ENCODE results near the gene ZIC1. TPM values are rescaled to one million over a fixed set of nuclear protein-coding genes. Genes with fewer than 3 reads are reported as not detected.

ZIC1 gene
- total and polyA plus RNA-seq, 2 of the 4 experiments (the other 2 are of a cell fraction), result not detected

- Histone ChIP-seq H2BK15ac (ENCODE audit: low read depth, low read length) (no peak overlapping the region), H3K9me1 (ENCODE audit: insufficient read depth, low read length) (no peaks in the 10 kb centered on the region), H3K14ac (replicated peaks; ENCODE audit: low read depth, low read length) (no peak overlapping the region), H3K4me2 (ENCODE audit: low read depth, low read length) (no peak overlapping the region), H3K56ac (ENCODE audit: extremely low read depth, insufficient read depth, low read length) (no peak overlapping the region), H3K4me3 (ENCODE audit: insufficient read depth, low read depth, low read length) (no peak overlapping the region), H4K8ac (ENCODE audit: low read depth in 2 of 2, low read length in 2 of 2) (no peak overlapping the region), H3K4ac (ENCODE audit: low read depth, low read length) (no peak overlapping the region), H2AK9ac (replicated peaks; ENCODE audit: low read depth, low read length, poor library complexity) (no peak overlapping the region), H2AK5ac (ENCODE audit: low read depth, low read length) (no peak overlapping the region), H3K9me3 (ENCODE audit: control insufficient read depth, insufficient read depth, low read length) (peaks cover 13% of the 10 kb centered on the region), H4K20me1 (ENCODE audit: insufficient read depth, low read length) (no peaks in the 10 kb centered on the region; the same call in none of the 2 replicates), H3K36me3 (ENCODE audit: control insufficient read depth, insufficient read depth, low read length) (no peaks in the 10 kb centered on the region), H4K5ac (ENCODE audit: low read depth, low read length) (no peak overlapping the region), H3K9ac (ENCODE audit: low read depth, low read length) (no peak overlapping the region), H3K4me1 (ENCODE audit: control insufficient read depth, insufficient read depth, low read length) (no peaks in the 10 kb centered on the region), H2BK20ac (ENCODE audit: low read depth, low read length) (no peak overlapping the region), H4K91ac (ENCODE audit: insufficient read depth, low read depth, low read length) (no peak overlapping the region), H3K23ac (ENCODE audit: low read depth, low read length) (no peak overlapping the region), H3K27ac (ENCODE audit: insufficient read depth, low read length) (no peak overlapping the region), H2AFZ (replicated peaks; ENCODE audit: low read length, poor library complexity) (no peak overlapping the region), H3K79me1 (ENCODE audit: low read depth in 1 of 2, low read length in 2 of 2) (no peaks in the 10 kb centered on the region), H3K27me3 (ENCODE audit: control insufficient read depth, insufficient read depth, low read length) (peaks cover 93% of the 10 kb centered on the region), H3K18ac (ENCODE audit: low read depth, low read length) (no peak overlapping the region), H2BK5ac (ENCODE audit: low read depth, low read length, poor library complexity, severe bottlenecking) (no peak overlapping the region), H2BK120ac (ENCODE audit: low read depth, low read length) (no peak overlapping the region)
- in situ Hi-C loops (cut with MboI; ENCODE audit: low sequenced_read_pairs) (no loop called here), dilution Hi-C loops (cut with HindIII; ENCODE audit: low sequenced_read_pairs, unreplicated experiment) (no loop called here), intact Hi-C loops (cut with micrococcal nuclease) (no loop called here)
- BruUV-seq (replicated peaks), result no TSS peak
- no peak for ATAC-seq (ENCODE audit: low read depth)
- ChIA-PET CTCF (no interaction called here), POLR2A (ENCODE audit: unreplicated experiment) (interaction anchor here (0.6 kb wide), 1 partner anchor 44 kb away, joined by 3 read pairs; no protein-coding TSS in a partner anchor)
- DNase-seq, result no peak
- 5% methylated on average over 7 of the region's 25 CpGs; no CpG with 5 or more reads in 1 of the 2 experiments for WGBS, 2 experiments (ENCODE audit: extremely low coverage in 2 of 2, insufficient read length in 1 of 2)
- TF ChIP-seq RCOR1 (IDR thresholded peaks at IDR 0.05; ENCODE audit: insufficient replicate concordance, low read length), result no peak
- TF ChIP-seq RFX5 (IDR thresholded peaks at IDR 0.05; ENCODE audit: low read depth, low read length), result no peak
- no peak for TF ChIP-seq MAZ (IDR thresholded peaks at IDR 0.05; ENCODE audit: borderline replicate concordance, low read depth, low read length)
- no peak for TF ChIP-seq MXI1 (IDR thresholded peaks at IDR 0.05; ENCODE audit: borderline replicate concordance, low read depth, low read length)
- no peak for TF ChIP-seq BHLHE40 (IDR thresholded peaks at IDR 0.05; ENCODE audit: low read depth, low read length)
- no peak for TF ChIP-seq NFE2L2 (IDR thresholded peaks at IDR 0.05; ENCODE audit: low read depth, low read length)
- TF ChIP-seq ELK1 (IDR thresholded peaks at IDR 0.05; ENCODE audit: borderline replicate concordance, low read depth, low read length), result no peak
- TF ChIP-seq USF2 (IDR thresholded peaks at IDR 0.05; ENCODE audit: low read depth, low read length), result no peak
- TF ChIP-seq RAD21 (IDR thresholded peaks at IDR 0.05; ENCODE audit: low read length), result no peak
- no peak for TF ChIP-seq POLR2A (IDR thresholded peaks at IDR 0.05; ENCODE audit: low read depth, low read length)
- no peak for TF ChIP-seq MAFK (IDR thresholded peaks at IDR 0.05; ENCODE audit: low read depth, low read length)
- TF ChIP-seq FOS (IDR thresholded peaks at IDR 0.05; ENCODE audit: low read depth, low read length), result no peak
- TF ChIP-seq CEBPB (IDR thresholded peaks at IDR 0.05; ENCODE audit: low read depth, low read length), result no peak
- no peak for TF ChIP-seq CTCF (conservative IDR thresholded peaks at IDR 0.05; ENCODE audit: low read depth, low read length)
- no peak for TF ChIP-seq CHD1 (IDR thresholded peaks at IDR 0.05; ENCODE audit: low read depth, low read length)
These were observed 20.2 kb upstream of the ZIC1 start for GRCh38 chr3:147388700-147389580.

Measured in IMR-90 (cell line).